Midbrain (tissue), 1 donor: ENCODE results near the gene YWHAH.
"Not testable (repeated sequence)": the region's sequence is repeated elsewhere in the genome, so short reads cannot be mapped to it uniquely, and the experiment has no call there.

Experiments used
- DNase-seq: peaks from one replicate; lab custom pipeline; 2025; lab: John Stamatoyannopoulos, UW

Gene YWHAH

DNA sequence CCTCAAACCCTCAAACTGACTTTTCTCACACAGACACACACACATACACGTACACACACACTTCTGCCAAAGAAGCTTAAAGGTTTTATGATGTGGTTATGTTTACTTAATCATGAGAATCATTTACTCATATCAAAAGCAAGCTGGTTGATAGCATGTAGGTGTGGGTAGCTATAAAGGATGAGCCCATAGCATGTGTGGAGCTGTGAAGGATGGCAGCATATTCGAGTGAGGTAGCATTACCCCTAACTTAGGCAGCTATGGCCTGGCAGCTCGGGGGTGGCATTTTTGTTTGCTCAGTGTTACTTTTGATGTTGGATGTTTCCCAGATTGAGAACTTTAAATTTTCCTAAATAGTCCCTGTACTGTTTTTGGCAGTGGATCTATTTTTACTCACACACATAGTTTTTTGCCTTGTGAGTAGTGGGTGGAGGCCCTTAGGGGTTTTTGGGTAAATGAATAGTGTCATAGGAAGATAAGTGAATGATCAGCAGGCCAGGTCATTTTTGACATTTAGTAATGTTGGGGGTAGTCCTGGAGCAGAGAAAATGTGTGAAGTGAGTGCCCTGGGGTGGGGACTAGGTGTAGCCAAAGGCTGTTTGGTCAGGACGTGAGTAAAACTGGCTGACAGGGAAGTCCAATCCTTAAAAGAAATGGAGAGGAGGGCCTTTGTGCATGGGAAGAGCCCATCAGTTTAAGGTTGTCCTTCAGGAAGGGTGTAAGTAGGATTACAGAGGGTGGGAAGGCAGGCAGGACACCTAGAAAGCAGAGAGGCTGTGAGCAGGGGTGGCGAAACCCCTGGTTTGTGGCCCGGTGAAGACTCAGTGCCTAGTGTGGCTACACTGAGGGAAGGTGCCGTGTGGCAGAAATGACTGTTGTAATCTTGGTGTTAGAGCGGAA is 7.1 kb downstream of the YWHAH start:
- no peak for DNase-seq

DNA sequence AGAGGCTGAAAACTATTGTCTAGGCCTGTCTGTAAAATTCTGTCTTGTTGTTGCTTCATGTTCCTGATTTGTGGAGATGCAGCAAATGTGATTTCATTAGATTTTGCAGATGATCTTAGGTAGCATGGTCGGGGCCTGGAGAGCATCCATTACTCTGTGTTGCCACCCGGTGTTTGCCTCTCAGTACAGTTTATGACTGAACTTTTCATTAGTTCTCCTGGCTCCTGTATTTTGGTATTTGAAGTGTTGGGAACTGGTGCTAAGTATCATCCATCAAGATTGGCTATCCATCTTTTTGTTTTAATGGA is 7.7 kb downstream of the YWHAH start:
- no peak for DNase-seq

DNA sequence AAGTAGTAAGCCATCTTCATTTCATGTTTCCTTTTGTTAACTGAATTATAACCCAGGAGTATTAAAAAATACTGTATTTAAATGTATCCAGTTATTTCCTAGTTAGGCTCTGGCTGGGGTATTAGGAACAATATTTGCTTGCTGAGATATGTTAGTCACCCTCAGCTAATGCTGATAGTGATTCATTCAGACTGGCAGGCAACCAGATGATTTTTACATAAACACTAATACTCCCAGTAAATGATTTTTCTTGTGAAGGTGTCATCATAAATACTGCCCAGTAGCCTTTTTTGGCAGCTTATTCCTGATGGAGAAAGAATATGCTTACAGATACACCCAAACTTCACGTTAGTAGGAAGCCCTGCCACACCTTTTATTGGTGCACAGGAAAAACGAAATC is 8.1 kb downstream of the YWHAH start:
- no peak for DNase-seq

DNA sequence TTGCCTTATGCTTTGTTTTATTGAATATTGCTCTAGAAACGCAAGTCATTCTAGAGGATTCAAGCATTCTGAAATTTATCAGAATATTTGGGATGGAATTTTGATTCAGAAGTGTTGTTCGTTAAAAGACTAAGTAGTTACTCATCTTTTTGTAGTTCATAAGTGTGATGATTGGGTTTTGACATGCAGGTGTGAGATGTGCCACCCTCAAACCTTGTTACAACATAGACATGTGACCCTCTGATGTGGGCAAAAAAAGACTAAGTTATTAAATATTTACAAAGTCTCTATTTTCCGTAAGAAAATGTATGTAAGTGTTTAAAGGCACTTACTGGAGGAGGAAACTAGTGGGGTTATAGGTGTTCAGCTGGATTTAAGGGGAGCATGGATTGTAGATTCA is 8.9 kb downstream of the YWHAH start:
- no peak for DNase-seq

DNA sequence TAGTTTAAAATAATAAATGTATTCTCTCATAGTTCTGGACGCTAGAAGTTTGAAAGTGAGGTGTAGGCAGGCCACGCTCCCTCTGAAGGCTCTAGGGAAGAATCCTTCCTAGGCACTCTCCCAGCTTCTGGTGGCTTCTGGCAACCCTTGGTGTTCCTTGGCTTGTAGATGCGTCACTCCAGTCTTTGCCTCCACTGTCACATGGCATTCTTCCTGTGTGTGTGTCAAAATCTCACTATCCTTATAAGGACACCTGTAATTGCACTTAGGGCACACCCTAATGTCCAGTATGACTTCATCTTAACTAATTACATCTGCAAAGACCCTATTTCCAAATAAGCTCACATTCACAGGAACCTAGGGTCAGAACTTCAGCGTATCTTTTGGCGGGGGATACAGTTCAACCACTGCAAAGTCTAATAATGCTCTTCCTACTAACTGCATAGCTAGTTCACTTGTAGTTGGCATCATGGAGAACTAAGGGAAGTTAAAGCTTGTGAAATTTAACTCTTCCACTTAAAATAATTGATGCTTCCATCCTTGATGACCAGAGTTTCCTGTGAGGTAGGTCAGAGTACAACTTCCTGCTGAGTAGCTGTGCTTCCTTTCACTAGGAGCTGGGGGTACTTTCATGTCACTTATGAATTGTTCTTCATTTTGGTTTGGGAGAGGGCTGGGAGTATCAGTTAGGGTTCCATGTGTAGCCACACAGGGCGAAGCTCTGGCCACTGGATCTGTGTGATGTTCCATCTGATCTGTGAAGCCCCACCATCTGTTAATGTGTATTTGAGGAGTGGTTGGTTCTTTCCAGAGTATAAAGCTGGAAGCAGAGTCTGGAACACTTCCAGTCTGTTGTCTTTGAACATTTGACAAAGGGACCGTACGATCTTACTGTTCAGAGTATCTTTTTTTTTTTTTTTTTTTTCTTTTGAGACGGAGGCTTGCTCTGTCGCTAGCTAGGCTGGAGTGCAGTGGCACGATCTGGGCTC is 10.5 kb downstream of the YWHAH start:
- no peak for DNase-seq

DNA sequence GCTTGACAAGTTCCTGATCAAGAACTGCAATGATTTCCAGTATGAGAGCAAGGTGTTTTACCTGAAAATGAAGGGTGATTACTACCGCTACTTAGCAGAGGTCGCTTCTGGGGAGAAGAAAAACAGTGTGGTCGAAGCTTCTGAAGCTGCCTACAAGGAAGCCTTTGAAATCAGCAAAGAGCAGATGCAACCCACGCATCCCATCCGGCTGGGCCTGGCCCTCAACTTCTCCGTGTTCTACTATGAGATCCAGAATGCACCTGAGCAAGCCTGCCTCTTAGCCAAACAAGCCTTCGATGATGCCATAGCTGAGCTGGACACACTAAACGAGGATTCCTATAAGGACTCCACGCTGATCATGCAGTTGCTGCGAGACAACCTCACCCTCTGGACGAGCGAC is 12.0 kb downstream of the YWHAH start:
- no peak for DNase-seq

DNA sequence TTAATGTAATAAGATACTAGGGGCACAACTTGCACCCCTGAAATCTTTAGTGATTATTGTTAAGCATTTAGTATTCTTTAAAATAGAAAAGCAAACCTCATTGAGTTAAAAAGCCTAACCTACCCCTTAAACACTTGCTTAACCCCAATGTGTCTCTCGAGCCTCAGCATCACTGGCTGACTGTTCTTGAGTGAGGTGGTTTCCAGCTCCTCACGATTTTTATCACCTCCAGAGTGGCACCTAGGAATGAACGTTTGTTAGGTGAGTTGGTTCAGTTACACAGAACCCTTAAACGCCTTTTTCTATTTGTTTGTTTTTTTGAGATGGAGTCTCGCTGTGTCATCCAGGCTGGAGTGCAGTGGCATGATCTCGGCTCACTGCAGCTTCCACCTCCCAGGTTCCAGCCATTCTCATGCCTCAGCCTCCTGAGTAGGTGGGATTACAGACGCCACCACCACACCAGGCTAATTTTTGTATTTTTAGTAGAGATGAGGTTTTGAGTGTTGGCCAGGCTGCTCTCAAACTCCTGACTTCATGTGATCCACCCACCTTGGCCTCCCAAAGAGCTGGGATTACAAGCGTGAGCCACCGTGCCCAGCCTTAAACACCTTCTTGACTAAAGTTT is 13.7 kb downstream of the YWHAH start:
- no peak for DNase-seq

DNA sequence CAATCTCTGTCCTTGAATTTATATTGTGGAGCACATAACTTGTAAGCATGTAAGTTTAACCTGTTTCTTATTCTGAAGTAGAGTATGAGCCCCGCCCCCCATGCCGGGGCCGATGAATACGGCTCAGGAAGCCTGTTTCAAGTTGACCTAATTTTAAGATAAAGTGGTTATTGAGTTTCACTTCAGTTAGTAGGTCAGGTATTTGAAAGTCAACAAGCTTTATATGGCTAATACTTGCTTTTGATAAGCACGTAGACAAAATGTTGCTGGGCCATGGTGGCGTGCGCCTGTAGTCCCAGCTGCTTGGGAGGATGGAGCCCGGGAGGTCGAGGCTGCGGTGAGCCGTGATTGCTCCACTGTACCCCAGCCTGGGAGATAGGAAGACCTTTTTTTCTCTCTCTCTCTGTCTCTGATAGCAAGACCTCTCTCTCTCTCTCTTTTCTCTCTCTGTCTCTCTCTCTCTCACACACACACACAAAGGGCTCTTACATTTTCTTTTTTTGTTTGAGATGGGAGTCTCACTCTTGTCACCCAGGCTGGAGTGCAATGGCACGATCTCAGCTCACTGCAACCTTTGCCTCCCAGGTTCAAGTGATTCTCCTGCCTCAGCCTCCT is 14.4 kb downstream of the YWHAH start:
- no peak for DNase-seq

DNA sequence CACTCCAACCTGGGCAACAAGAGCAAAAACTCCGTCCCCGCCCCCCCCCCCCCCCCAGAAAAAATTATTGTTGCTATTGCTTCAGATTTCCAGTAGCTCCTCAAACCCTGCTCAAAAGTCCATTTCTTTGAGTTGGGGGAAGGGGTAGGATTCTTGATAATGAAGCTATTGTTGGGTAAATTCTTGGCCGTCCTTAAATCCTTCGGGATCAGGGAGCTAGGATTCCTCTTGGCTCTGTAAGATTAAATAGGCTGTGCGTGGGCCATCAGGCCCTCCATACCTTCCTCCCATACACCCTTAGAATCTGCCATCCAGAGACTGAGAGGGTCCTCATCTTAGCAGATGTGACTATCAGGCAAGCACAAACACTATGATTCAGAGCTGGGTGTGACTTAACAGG is 16.4 kb downstream of the YWHAH start:
- no peak for DNase-seq

DNA sequence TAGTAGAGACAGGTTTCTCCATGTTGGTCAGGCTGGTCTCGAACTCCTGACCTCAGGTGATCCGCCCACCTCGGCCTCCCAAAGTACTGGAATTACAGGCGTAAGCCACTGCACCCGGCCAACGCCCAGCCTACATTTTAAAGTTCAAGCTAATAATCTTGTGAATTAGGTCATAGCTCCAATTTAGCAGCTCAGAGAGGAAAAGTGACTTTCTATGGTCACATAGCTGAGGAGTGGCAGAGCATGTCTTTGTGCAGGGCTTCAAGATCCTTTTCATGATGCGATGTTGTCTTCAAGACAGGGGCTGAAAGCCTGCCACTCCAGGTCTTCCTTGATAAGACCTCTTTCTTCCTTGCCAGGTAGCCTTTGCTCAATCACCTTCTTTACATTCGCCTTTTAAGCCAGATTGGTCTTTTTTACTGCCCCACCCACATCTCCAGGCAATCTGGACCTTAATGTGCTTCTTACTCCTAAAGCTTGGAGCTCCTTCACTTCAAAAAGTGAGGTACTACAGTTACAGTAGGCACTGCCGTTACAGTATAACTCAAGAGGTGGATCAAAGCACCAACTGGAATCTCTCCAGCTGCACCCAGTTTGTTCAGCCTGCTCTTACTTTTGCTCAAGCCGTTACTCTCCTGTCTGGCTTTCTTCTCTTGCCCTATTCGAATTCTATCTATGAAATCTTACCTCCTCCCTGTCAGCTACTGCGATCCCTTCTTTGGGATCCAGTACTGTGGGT is 18.2 kb downstream of the YWHAH start:
- DNase-seq = no peak

DNA sequence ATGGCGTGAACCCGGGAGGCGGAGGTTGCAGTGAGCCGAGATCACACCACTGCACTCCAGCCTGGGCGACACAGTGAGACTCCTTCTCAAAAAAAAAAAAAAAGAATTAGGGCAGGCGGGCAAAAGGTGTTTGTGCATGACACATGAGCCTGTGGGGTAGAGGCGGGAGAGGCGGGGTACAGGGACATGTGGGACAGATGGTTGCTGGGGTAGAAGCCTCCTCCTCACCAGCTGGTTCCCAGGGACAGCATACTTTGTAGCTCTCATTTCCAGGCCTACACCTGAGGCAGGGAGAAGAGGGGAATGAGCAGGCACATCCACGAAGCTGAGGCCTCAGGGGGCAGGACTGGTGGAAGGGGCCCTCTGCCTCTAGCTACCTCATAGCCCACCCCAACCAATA is 23.7 kb downstream of the YWHAH start:
- DNase-seq = no peak

DNA sequence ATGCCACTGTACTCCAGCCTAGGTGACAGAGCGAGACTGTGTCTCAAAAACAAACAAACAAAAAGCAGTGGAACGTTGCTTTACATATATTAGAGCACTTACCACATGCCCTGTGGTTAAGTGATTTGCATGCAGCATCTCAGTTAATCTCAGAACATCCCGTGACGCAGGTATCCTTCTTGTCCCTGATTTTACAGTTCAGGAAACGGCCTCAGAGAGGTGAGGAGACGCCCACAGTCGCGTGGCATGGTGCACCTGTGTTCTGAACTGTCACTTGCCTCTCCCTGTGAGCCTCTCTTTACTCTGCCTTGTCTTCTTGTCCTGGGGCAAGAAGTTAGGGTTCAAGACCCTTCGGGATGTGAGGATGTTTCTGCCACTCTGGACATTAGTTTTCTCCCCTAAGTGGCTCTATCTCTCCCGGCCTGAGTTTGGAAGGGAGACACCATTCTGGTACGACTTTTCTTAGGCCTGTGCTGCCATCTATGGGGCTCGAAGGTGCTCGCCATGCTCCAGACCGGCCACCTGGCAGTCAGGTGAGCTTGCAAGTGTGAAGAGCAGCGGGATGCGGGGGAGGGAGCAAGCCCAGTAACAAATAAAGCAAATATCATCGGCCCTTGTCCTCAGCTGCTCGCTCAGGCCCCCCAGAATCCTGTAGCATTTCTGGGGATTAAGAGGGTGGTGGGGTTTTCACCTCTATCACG is 25.6 kb downstream of the YWHAH start:
- DNase-seq = peak; percentile 53

DNA sequence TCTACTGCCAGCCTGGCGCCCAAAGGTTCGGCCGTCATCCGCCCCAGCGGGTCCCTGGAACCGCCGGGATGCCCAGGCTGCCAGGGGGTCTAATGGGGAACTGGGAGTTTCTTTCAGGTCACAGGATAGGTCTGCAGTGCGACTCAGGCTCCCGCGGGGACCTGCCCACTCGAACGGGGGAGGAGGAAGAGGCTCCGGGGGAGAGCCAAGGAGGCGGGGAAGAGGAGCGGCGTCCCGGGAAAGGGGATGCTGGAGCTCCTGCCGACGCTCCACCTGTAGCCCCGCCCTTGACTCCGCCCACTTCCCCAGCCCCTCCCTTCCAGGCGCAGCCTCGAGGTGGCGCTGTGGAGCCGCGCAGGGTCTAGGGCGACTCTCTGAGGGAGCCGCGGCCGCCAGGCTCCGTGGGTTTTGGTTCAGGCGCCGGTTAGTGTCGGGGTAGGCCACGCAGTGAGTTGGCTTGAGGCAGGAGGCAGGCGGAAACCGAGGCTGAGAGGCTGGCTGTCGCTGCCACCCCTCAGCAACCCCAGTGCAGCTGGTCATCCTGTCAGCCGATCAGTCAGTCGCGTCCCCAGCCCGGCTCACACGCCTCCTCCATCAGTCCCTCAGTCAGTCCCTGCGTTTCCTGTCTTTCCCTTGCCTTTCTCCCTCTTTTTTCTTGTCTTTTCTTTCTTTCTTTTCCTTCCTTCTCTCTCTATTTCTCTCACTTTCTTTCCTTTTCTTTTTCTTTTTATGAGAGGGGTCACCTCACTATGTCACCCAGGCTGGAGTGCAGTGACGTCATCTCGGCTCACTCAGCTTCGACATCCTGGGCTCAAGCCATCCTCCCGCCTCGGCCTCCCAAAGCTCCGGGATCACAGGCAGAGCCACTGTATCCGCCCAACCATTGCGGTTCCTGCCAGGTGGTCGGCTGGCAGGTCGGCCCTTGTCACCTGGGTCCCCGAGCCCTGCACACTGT is 26.4 kb downstream of the YWHAH start:
- peak; percentile 89 for DNase-seq

DNA sequence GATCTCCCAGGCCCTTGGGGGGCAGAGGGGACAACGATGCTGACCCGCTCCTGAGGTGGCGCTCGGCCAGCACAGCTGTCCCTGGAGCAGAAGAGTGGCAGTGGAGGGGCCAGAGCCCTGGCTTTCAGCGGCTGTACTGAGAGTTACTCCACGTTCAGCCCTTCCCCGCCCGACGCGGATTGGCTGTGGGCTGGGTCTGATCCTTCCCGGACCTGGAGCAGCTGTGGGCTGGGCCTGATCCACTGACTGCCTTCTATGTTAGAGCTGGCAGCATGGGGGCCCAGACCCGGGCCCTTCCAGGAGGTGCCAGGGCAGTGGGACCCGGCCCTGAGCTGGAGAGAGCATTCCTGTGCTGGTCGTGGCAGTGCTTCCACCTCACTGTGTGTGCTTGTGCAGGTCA is 27.8 kb downstream of the YWHAH start:
- DNase-seq = no peak

DNA sequence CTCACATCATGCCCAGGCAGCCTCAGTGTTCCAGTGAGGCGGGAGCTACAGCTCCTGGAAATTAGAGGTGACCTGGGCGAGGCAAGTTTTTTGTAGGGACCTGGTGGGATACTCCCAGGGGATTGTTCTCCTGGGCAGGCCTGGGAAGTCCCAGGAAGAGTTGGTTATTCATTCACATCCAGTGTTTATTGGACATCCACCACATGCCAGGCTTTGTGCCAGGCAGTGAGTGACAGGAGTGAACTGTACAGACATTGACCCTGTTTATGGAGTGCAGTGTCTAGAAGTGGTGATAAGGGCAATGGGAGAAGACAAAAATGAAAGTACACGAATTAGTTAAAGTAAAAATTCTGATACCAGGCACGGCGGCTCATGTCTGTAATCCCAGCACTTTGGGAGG is 29.4 kb downstream of the YWHAH start:
- DNase-seq = no peak

DNA sequence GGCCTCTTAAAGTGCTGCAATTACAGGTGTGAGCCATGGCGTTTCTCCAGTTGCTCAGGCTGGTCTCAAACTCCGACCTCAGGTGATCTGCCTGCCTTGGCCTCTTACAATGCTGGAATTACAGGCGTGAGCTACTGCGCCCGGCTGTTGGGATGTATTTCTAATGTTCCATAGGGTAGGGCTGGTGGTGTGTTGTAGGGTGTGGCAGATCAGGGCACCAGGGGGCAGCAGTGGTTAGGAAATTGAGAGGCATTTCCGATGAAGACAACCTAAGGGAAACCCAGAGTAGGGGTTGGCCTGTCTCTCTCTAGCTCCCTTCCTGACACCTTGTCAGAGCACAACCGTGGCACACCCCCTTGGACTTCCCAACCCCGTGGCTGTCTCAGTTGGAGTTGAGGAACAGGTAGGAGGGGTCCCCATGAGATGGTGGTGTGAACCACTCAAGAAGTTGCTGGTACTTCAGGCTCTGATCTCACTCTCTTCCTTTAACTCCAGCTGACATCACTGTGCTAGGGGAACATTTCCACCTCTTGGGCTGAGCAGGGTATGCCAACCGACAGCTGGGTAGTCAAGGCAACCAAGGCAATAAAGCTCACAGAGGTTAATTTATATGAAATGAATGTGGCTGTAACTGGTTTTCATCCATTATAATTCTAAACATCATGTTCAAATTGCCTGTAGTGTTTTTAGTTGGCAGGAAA is 33.0 kb downstream of the YWHAH start:
- peak; percentile 47 for DNase-seq

DNA sequence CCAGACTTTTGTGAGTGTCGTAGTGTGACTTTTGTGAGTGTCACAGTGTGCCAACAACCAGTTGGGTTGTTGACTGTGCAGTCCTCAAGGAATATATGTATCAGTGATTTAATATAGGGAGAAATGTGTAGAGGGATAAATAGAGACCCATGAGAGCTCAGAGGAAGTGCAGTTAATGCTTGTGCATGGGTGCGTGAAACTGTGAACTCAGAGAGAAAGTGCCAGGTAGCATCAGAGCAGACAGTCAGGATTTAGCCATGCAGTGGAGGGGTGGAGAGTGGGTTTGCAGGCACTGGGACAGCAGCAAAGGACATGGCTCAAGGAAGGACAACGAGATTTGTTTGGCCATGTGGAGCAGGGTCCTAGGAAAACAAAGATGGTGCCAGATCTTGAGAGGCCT is 33.6 kb downstream of the YWHAH start:
- DNase-seq = no peak

DNA sequence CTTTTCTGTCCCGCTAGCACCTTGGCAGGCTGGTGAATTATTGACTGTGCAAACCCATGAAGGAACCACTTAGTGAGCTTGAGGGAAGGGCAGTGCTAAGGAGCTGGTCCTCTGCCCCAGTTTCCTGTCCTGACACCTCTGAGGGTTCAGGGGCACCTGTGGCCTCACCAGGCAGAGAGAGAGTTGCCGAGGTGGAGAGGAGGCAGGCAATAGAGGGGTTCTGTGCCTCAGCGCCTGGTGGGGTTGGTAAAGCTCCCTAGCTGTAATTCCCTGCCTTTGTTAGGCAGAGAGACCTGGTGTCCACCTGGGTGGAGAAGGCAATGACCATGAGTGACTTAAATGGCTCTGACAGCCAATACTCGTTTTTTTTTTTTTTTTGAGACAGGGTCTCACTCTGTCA is 36.3 kb downstream of the YWHAH start:
- DNase-seq = no peak

DNA sequence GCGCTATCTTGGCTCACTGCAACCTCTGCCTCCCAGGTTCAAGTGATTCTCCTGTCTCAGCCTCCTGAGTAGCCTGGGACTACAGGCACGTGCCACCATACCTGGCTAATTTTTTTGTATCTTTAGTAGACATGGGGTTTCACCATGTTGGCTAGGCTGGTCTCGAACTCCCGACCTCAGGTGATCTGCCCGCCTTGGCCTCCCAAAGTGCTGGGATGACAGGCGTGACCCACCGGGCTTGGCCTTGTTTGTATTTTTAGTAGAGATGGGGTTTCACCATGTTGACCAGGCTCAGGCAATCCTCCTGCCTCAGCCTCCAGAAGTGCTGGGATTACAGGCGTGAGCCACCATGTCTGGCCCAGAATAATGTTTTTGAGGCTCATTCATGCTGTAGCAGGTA is 37.6 kb downstream of the YWHAH start:
- not testable (repeated sequence) for DNase-seq
